Measurements from ENCODE around the gene TMUB2.

TMUB2 gene

GRCh38 chr17:44176257-44176656, 10.5 kb upstream of the TMUB2 start:
- no peak for DNase-seq

DNA sequence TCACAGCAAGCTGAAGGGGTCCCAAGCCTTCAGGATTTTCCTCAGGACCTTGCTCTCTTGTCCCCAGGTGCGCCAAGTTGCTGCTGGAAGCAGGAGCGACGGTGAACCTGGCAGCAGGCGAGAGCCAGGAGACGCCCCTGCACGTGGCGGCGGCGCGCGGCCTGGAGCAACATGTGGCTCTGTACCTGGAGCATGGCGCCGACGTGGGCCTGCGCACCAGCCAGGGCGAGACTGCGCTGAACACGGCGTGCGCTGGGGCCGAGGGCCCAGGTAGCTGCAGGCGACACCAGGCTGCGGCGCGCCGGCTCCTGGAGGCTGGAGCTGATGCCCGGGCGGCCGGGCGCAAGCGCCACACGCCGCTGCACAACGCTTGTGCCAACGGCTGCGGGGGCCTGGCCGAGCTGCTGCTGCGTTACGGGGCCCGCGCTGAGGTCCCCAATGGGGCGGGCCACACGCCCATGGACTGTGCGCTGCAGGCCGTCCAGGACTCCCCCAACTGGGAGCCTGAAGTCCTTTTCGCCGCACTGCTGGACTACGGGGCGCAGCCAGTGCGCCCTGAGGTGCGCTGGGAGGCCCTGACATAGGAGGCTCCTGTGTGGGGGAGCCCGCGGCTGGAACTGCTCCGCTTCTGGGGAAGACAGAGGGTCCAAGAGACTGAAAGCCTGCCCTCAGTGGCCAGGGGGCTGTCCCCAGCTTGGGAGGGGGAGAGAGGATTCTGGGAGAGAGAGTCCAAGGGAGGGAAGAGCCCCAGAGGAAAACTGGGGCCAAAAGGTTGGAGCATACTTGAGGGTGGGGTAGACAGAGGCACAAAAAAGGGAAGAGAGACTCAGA, 9.9 kb upstream of the TMUB2 start:
- DNase-seq, result no peak

DNA sequence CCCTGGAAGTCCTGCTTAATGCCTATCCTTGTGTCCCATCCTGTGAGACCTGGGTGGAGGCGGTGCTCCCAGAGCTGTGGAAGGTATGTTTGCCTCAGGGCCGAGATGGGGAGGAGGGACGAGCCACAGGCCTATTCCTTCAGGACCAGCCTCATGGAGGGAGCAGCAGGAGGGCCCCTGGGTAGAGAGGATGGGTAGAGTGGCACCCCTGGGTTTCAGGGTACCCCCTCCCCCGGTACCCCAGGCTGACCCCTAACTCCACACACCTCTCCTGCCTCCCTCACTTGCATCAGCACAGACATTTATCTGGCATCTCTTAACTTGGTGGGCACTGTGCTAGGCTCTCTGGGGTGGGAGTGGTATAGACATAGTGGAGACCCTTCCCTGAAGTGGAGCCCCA, 9.1 kb upstream of the TMUB2 start:
- no peak for DNase-seq

DNA sequence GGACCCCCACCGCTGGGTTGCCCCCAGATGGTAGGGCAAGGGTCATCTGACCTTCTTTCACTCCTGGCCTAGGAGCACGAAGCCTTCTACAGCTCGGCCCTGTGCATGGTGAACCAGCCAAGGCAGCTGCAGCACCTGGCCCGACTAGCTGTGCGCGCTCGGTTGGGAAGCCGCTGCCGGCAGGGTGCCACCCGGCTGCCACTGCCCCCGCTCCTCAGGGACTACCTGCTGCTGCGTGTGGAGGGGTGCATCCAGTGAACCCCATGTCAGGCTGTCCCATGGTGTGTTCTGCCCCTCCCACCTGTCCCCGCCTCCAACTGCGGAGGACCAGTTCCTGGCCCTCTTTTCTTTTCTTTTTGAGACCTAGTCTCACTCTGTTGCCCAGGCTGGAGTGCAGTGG, 8.6 kb upstream of the TMUB2 start:
- no peak for DNase-seq

DNA sequence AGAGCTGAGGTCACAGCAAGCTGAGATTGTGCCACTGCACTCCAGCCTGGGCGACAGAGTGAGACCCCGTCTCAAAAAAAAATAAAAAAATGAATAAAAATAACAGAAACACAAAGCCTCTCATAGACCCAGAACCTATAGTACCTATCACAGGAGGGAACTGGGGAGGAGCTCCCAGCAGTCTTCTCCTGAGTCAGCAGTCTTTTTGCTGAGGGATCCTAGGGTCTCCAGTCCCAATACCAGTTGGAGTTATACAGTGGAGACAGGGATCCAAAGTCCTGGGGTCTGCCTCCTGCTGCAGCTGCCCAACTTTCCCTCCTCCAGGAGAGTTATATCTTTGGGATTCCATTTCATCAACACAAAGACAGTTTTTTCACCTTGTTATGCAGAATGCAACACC, 3.7 kb upstream of the TMUB2 start:
- no peak for DNase-seq

- DNase-seq, result no peak
Observed at GRCh38 chr17:44184212-44184810, 2.5 kb upstream of the TMUB2 start.

GRCh38 chr17:44187131-44187899, 543 bp downstream of the TMUB2 start:
- DNase-seq, result no peak

DNA sequence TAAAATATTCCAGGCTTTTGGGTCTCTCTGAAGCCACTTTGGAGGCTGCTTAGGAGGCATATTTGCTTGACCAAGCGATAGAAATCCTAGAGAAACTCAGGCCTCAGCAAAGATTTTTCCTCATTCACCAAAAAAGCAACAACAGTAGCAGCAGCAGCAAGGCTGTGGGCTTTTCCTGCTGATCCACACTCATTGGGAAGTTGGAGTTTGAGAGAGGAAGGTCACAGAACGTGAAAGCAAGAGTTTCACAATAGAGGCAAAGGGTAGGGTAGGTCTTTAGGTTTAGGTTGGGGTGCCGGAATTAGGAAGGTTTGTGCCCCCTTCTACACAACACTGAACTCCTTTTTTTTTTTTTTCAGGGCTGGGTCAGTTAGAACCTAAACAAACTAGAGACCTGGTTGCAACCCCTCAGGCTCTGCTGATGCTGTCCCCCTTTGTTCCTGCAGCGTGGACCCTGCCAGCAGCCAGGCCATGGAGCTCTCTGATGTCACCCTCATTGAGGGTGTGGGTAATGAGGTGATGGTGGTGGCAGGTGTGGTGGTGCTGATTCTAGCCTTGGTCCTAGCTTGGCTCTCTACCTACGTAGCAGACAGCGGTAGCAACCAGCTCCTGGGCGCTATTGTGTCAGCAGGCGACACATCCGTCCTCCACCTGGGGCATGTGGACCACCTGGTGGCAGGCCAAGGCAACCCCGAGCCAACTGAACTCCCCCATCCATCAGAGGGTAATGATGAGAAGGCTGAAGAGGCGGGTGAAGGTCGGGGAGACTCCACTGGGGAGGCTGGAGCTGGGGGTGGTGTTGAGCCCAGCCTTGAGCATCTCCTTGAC, 2.0 kb downstream of the TMUB2 start:
- DNase-seq, result no peak

- no peak for DNase-seq
Observed at GRCh38 chr17:44190481-44190880, 3.7 kb downstream of the TMUB2 start.

GRCh38 chr17:44191369-44191768, 4.6 kb downstream of the TMUB2 start:
- DNase-seq, result no peak

DNA sequence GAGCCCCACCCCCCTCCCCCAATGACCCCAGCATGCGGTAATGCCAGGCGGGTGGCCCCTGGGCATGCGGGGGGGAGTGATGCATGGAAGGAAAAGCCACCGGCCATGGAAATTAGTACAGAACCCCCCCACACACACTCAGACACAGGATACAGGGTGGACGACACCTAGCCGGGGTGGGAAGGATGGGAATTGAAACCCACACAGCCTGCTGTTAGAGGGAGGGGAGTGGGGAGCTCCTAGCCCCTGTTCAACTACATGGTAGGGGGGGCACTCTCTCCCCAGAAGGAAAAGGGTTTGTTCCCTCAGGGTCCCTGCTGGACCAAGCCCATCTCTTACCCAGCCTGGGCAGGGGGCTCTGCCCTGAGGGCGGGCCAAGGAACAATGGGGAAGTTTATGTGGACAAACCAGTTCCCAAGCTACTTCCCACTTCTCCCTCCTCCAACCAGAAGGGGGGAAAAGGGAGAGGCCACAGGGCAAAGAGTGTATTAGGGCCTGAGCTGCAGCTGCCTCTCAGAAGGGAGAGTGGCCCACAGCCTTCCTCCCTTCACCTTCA, 5.2 kb downstream of the TMUB2 start:
- no peak for DNase-seq

DNA sequence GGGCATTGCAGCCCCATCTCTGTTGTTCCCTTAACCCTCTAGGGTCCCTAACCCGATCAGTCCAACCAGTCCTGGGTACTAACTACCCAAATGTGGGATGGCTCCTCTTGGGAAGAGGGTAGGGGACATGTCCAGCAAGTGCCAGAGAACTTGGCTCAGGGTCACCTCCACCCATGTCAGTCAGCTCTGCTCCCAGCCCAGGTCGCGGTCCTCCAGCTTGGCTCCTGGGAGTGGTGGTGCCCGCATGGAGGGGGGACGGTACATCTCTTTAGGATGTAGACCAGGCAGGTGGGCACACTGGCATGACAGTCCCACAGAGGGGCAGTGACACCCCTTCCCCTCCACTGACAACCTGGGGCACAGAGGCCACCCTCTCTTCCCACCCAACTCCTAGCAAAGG, 6.0 kb downstream of the TMUB2 start:
- DNase-seq, result no peak

GRCh38 chr17:44193326-44194084, 6.7 kb downstream of the TMUB2 start:
- DNase-seq, result no peak

DNA sequence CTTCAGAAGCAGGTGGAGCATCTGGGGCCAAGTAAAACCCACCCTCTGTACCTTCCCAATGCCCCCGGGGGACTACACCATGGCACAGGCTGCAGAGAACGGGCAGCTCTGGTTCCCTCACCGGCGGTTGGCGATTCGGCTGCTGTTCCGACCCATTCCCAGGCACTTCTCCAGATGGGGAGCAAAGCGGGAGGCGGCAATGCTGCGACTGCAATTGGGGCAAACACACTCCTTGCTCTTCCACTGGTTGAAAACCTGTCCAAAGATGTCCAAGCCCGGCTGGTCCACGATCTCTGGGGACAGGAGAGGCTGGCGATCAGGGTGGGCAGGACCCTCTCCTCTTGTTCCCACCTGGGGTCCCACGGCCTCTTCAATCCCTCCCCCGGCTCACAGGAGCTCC, 10.3 kb downstream of the TMUB2 start:
- DNase-seq, result no peak

DNA sequence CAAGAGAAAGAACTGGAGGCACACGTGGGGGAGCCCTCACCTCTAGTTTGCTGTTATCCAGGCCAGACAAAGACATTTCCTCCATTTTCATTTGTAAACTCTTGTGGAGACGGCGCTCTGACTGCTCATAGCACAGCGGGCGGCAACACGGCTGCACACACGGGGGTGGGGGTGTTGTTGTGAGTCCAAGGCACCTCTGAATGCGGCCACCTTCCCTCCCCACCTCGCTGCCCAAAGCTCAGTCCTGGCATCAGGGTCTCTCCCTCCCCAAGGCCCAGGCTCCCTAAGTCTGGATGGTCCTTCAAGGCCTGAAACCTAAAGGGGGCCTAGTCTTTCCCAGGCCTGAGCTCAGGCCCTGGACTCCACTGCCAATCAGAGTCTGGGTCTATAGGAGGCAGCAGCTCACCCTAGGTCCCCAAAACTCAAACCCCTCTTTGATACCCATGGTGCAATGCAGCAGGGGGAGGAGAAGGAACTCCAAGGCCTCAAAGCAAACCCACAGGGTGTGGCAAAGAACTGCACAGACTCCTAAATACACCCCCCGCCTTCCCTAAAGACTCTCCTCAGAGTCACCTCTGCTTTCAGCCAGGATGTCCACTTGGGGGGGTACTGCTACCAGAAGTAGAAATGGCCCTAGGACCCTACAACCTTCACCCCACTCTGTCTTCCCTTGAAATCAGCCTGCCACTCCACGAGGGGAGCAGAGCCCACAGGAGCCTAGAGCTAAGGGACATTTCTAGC, 11.4 kb downstream of the TMUB2 start:
- peak; percentile 34 for DNase-seq

DNA sequence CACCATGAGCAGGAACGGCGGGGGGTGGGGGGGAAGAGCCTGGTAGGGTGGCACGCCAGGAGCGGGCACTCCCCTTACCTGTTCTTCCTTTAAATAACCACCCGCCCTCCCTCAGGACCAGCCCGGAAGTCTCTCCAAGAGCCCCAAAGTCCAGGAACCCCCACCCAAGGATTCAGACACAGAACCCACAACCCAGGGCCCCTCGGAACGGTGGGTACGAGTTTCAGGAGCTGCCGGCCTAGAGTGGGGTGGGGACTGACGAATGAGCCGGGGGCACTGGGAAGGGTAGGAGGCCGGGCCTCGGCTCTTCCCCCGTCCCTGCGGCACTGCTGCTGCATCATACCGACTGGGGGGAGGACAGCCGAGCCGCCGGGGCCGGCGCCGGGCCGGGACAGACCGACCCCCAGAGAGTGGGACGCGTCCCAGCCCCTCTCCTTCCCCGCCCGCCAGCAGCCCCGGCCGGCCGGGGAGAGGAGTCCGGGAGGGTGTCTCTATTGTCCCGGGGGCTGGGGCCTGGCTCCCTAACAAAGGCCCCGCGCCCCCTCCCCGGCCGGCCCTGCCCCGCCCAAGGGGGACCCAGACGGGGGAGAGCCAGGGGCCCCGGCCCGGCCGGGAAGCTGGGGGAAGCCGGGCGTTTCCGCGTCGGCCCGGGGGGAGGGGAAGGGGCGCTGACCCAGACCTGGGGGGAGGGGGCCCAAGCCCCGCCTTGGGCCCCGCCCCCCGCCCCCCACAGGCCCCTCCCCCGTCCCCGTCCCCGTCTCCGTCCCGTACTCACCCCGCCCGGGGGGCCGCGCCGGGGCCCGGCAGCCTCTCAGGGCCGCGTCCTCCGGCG, 12.2 kb downstream of the TMUB2 start:
- DNase-seq, result peak; percentile 76

DNA sequence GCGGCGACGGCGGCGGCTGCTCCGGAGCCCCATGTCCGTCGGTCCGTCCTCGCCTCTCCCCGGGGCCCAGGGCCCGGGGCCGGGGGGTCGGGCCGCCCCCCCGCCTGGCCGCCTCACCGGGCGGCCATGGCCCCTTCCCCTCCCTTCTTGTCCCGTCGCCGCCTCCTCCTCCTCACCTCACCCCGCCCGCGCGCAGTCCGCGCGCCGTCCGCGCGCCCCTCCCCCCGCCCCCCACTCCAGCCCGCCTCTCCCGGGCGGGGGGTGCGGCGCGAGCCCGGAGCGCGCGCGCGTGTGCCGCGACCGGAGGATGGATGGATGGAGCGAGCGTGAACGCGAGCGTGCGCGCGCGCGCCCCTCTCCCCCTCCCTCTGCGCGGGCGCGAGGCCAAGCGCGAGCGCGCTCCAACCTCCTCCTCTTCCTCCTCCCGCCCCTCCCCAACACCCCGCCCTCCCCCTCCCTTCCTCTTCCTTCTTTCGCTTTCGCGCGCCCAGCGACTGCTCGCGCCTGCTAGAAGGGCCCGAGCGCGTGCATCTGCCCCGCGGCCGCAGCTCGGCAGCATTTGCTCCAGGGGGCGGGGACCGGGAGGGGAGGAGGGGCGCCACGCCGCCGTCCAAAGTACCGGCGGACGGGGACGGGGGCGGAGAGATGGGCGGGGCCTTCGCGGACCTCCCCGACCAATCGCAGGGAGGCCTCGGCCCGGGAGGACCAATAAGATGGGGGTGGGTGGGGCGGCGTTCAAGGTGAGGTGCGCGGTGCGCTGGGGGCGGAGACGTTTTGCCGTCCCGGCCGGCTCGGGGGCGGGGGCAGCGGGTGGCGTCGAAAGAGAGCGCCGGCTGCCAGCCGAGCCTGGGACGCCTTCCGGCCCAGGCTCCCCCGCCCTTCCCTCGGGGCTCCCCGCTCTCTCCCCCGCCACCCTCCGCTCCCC, 13.0 kb downstream of the TMUB2 start, which contains the start of gene ATXN7L3:
TSS of gene ATXN7L3 (minus strand) at position 332 of the 925 bp plus-strand sequence. CDS start 1,814 bp downstream, outside the sequence.
- peak; percentile 91 for DNase-seq

DNA sequence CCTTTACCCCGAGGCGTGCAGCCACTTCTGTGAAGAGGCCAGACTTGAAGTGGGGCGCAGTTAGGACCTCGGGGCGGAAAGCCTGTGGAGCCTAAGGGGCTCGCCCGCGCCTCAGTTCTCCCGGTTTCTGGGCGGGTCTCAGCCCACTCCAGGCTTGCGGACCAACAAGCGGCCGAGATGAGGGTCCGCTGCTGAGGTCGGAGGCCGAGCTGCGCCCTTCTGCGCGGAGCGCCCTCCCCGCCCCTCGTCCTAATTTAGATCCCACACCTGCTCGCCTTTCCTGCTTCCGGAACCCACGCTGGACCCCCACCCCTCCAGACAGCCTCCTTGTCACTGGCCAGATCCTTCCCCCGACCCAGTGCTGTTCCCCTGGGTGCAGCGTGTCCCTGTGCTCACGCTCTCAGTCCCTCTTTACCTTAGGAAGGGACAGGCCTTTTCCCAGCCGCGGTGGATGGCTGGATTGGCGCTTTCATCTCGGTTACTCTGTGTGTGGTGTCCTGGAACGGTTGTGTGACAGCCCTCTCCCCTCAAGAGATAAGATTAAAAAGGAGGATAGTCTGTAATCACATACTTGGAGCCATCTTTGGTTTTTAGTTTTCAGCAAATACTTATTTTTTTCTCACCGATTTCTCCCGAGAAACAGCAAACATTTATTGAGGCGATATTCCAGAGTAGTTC, 13.8 kb downstream of the TMUB2 start:
- DNase-seq, result peak; percentile 69

Measured in right kidney (tissue), 1 donor.